ENCODE data around the gene LETM1. TPM values are rescaled to one million over a fixed set of nuclear protein-coding genes. Genes with fewer than 3 reads are reported as not detected.

Gene LETM1
- total and polyA plus RNA-seq, 2 of the 13 experiments (the other 11 are each of a cell fraction or from before 2014, with no cell fraction given) = 9.7 to 41.6 TPM

GRCh38 chr4:1870578-1871443 lies 14.9 kb upstream of the LETM1 start, which contains the start of gene NSD2 (continued):
- TF ChIP-seq ZNF782 (CRISPR knock-in tag; IDR thresholded peaks at IDR 0.05; ENCODE audit: borderline replicate concordance) = peak; percentile 54; the same call in 1 of the 2 replicates
- peak; percentile 71 for TF ChIP-seq RAD21 (CRISPR knock-in tag; IDR thresholded peaks at IDR 0.05)
- TF ChIP-seq ZNF367 (CRISPR knock-in tag; IDR thresholded peaks at IDR 0.05; ENCODE audit: borderline replicate concordance) = peak; percentile 55; the same call in 1 of the 2 replicates
- TF ChIP-seq ZFP41 (CRISPR knock-in tag; IDR thresholded peaks at IDR 0.05; ENCODE audit: borderline replicate concordance) = no peak
- TF ChIP-seq RFXAP (CRISPR knock-in tag; IDR thresholded peaks at IDR 0.05; ENCODE audit: borderline replicate concordance) = no peak
- TF ChIP-seq ZNF501 (CRISPR knock-in tag; IDR thresholded peaks at IDR 0.05) = peak; percentile 92
- TF ChIP-seq ZNF790 (CRISPR knock-in tag; IDR thresholded peaks at IDR 0.05; ENCODE audit: borderline replicate concordance) = no peak; the same call in 1 of the 2 replicates
- TF ChIP-seq, protein P1, sequence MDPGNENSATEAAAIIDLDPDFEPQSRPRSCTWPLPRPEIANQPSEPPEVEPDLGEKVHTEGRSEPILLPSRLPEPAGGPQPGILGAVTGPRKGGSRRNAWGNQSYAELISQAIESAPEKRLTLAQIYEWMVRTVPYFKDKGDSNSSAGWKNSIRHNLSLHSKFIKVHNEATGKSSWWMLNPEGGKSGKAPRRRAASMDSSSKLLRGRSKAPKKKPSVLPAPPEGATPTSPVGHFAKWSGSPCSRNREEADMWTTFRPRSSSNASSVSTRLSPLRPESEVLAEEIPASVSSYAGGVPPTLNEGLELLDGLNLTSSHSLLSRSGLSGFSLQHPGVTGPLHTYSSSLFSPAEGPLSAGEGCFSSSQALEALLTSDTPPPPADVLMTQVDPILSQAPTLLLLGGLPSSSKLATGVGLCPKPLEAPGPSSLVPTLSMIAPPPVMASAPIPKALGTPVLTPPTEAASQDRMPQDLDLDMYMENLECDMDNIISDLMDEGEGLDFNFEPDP (CRISPR knock-in tag; conservative IDR thresholded peaks at IDR 0.05) = no peak
- TF ChIP-seq ZNF530 (CRISPR knock-in tag; IDR thresholded peaks at IDR 0.05; ENCODE audit: low read depth) = no peak
- peak; percentile 86 for TF ChIP-seq ZNF276 (CRISPR knock-in tag; IDR thresholded peaks at IDR 0.05; ENCODE audit: low read depth)
- TF ChIP-seq HINFP (CRISPR knock-in tag; IDR thresholded peaks at IDR 0.05; ENCODE audit: low read depth) = peak; percentile 57; the same call in 1 of the 2 replicates
- peak; percentile 57; the same call in 1 of the 2 replicates for TF ChIP-seq TOPORS (CRISPR knock-in tag; IDR thresholded peaks at IDR 0.05)
- TF ChIP-seq CCAR2 (optimal IDR thresholded peaks at IDR 0.05; ENCODE audit: low read depth, low read length) = no peak
- TF ChIP-seq, protein P2, sequence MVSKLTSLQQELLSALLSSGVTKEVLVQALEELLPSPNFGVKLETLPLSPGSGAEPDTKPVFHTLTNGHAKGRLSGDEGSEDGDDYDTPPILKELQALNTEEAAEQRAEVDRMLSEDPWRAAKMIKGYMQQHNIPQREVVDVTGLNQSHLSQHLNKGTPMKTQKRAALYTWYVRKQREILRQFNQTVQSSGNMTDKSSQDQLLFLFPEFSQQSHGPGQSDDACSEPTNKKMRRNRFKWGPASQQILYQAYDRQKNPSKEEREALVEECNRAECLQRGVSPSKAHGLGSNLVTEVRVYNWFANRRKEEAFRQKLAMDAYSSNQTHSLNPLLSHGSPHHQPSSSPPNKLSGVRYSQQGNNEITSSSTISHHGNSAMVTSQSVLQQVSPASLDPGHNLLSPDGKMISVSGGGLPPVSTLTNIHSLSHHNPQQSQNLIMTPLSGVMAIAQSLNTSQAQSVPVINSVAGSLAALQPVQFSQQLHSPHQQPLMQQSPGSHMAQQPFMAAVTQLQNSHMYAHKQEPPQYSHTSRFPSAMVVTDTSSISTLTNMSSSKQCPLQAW (CRISPR knock-in tag; IDR thresholded peaks at IDR 0.05) = peak; percentile 26; the same call in 1 of the 2 replicates
- peak; percentile 94 for TF ChIP-seq RBFOX2 (IDR thresholded peaks at IDR 0.05; ENCODE audit: low read depth, low read length)
- TF ChIP-seq ZFAT (CRISPR knock-in tag; conservative IDR thresholded peaks at IDR 0.05) = peak; percentile 54; the same call in 1 of the 2 replicates
- peak; percentile 81 for TF ChIP-seq ZNF788 (CRISPR knock-in tag; IDR thresholded peaks at IDR 0.05; ENCODE audit: borderline replicate concordance)
- TF ChIP-seq, protein P3, sequence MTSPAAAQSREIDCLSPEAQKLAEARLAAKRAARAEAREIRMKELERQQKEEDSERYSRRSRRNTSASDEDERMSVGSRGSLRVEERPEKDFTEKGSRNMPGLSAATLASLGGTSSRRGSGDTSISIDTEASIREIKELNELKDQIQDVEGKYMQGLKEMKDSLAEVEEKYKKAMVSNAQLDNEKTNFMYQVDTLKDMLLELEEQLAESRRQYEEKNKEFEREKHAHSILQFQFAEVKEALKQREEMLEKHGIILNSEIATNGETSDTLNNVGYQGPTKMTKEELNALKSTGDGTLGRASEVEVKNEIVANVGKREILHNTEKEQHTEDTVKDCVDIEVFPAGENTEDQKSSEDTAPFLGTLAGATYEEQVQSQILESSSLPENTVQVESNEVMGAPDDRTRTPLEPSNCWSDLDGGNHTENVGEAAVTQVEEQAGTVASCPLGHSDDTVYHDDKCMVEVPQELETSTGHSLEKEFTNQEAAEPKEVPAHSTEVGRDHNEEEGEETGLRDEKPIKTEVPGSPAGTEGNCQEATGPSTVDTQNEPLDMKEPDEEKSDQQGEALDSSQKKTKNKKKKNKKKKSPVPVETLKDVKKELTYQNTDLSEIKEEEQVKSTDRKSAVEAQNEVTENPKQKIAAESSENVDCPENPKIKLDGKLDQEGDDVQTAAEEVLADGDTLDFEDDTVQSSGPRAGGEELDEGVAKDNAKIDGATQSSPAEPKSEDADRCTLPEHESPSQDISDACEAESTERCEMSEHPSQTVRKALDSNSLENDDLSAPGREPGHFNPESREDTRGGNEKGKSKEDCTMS (CRISPR knock-in tag; conservative IDR thresholded peaks at IDR 0.05) = no peak
